Measurements from ENCODE around the gene EPM2A.
"Not testable (repeated sequence)": the region's sequence is repeated elsewhere in the genome, so short reads cannot be mapped to it uniquely, and the experiment has no call there.

The EPM2A gene

DNA sequence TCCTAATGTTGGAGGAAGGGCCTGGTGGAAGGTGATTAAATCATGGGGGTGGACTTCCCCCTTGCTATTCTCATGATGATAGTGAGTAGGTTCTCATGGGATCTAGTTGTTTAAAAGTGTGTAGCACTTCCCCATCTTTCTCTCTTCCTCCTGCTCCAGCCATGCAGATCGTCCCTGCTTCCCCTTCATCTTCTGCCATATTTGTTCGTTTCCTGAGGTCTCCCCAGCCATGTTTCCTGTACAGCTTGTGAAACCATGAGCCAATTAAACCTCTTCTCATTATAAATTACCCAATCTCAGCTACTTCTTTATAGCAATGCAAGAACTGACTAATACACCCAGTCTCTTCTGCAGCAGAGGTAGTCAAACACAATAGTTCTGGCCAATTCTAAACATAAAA, 5.4 kb downstream of the EPM2A start:
- no peak for DNase-seq (ENCODE audit: low spot score)

DNA sequence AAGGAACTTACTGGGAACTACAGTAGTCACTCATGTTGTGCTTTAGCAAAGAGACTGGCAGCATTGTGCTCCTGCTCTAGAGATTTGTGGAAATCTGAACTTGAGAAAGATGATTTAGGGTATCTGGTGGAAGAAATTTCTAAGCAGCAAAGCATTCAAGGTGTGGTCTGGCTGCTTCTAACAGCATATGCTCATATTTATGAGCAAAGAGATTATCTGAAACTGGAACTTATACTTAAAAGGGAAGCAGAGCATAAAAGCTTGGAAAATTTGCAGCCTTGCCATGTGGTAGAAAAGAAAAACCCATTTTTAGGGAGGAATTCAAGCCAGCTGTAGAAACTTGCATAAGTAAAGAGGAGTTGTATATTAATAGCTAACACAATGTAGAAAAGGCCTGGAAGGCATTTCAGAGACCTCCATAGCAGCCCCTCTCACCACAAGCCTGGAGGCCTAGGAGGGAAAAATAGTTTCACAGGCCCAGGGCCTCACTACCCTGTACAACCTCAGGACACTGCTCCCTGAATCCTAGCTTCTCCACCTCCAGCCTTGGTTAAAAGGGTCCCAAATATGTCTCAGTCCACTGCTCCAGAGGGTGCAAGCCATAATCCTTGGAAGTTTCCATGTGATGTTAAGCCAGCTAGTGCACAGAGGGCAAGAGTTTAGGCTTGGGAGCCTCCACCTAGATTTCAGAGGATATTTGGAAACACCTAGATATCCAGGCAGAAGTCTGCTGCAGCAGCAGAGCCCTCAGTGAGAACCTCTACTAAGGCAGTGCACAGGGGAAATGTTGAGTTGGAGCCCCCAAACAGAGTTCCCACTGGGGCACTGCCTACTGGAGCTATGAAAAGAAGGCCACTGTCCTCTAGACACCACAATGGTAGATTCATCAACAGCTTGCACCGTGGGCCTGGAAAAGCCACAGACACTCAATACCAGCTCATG, 6.6 kb downstream of the EPM2A start:
- DNase-seq (ENCODE audit: low spot score), result no peak

DNA sequence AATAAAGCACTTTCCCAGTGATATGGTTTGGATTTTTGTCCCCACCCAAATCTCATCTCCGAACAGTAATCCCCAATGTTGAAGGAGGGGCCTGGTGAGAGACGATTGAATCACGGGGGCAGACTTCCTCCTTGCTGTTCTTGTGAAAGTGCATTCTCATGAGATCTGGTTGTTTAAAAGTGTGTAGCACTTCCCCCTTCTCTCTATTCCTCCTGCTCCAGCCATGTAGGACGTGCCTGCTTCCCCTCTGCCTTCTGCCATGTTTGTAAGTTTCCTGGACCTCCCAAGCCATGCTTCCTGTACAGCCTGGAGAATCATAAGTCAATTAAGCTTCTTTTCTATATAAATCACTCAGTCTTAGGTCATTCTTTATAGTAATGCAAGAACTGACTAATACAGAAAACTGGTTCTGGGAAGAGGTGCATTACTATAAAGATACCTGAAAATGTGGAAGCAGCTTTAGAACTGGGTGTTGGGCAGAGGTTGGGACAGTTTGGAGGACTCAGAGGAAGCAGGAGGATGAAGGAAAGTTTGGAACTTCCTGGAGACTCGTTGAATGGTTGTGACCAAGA, 7.4 kb downstream of the EPM2A start:
- no peak for DNase-seq (ENCODE audit: low spot score)

DNA sequence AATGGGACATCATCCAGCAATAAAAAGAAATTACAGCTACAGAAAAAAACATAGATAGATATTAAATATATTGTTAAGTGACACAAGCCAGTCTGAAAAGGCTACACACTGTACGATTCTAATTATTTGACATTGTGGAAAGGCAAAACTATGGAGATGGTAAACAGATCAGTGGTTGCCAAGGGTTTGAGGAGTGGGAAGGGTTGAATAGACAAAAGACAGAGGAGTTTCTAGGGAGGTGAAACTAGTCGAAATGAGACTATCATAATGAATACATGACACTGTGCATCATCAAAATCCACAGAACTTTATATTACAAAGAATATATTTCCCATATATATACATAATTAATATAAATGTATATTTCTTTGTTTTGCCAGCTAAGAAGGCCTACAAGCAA, 9.8 kb downstream of the EPM2A start:
- no peak for DNase-seq (ENCODE audit: low spot score)

DNA sequence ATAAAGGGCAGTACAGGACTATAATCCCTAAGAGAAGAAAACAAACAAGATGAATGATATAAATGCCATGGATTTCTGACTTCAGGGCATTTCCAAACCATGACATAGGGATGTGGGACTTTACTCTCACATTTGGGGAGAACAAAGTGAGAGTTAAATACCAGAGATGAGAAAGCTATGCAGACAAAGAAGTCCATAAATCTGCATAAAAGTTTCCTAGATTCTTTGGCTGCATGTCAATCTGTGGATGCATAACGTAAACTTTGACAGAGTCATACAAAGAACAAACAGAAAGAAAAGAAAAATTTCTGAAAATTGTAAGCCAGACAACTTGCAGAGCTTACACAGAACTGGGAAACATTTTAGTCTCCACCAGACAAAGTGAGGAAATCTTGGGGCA, 11.7 kb downstream of the EPM2A start:
- no peak for DNase-seq (ENCODE audit: low spot score)

DNA sequence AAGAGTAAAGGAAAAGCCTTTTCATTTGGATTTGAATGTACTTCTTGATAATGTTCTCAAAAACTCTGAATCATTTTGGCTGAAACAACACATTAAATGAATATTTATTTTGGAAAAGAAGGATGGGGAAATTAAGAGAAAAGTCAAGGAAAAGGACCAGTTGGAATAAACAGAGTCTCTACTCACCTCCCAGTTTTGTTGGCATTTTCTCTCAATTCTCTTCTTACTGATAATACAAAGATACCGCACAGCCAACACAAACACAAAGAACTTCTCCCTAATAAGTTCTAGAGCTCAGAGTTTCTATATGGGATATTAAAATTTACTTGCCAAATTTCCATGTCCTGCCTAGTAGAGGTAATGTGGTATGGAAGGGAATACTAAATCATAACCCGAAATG, 13.1 kb downstream of the EPM2A start:
- no peak for DNase-seq (ENCODE audit: low spot score)

DNA sequence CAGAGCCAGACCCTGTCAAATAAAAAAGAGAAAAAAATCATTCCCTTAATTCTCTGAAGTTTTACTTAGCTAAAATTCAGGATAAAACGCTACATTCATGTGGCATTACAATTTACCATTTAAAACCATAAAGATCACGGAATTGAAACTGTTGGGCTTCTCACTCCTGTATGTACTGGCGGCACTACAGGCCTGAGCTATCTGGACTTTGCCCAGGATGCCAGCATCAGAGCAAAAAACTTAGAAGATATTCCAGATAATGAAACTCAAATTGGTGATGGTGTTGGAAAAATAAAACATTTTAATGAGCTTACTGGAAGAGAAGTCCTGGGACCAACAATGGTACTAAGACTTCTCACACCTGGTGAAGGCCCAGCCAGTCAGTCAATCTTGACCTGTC, 14.2 kb downstream of the EPM2A start:
- no peak for DNase-seq (ENCODE audit: low spot score)

DNA sequence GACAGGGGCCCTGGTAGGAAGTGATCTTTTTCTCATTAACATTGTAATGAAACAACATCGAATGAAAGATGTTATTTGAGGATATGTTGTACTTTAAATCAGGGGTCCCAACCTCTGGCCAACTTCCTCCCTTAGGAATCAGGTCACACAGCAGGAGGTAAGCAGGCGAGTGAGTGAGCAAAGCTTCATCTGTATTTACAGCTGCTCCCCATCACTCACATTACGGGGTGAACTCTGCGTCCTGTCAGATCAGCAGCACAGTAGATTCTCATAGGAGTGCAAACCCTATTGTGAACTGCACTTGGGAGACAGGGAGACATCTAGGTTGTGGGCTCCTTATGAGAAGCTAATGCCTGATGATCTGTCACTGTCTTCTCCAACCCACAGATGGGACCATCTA, 19.9 kb downstream of the EPM2A start:
- no peak for DNase-seq (ENCODE audit: low spot score)

DNA sequence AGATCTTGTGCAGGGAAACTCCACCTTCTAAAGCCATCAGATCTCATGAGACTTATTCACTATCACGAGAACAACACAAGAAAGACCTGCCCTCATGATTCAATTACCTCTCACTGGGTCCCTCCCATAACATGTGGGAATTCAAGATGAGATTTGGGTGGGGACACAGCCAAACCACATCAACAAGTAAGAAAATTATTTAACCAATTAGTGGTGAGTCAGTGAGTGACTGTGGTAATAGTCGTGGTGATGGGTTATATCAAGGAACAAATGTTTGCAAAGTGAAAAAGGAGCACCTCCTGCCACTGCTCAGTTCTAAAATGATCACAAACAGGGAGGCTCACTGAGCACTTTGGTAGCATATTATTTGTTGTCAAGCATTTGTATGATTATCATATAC, 20.6 kb downstream of the EPM2A start:
- DNase-seq (ENCODE audit: low spot score), result no peak

DNA sequence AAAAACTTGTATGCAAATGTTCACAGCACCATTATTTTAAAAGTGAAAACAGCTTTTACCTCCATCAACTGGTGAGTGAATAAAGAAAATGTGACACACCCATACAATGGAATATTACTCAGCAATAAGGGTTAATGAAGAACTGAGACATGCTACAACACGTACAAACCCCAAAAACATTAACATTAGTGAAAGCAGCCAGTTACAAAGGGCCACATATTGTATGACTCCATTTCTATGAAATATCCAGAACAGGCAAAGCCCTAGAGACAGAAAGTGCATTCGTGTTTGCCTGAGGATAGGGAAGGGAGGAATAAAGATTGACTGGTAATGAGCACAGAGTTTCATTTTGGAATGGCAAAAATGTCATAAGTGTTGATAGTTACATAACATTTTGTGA, 21.5 kb downstream of the EPM2A start:
- no peak for DNase-seq (ENCODE audit: low spot score)

DNA sequence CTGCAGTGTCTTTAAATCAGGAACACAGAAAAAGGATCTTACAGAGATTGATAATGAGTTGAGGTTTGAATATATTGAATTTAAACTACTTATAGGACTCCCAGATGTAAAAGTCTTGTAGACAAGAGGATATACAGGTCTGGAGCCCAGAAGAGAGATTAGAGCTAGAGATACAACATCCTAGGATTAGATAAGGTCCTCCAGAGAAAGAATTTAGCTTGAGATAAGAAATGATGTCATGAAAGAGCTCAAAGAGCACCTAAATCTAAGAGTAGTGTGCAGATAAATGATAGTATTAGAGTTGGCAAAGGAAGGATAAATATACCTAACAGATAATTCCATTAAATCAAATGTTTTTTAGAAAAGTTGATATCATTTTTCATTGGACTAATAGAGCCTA, 23.9 kb downstream of the EPM2A start:
- DNase-seq (ENCODE audit: low spot score), result no peak

DNA sequence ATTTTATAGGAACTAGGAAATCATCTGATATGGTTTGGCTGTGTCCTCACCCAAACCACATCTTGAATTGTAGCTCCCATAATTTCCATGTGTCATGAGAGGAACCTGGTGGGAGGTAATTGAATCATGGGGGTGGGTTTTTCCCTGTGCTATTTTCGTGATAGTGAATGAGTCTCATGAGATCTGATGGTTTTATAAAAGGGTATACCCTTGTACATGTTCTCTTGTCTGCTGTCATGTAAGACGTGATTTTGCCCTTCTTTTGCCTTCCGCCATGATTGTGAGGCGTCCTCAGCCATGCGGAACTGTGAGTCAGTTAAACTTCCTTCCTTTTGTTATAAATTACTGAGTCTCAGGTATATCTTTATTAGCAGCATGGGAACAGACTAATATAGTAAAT, 27.9 kb downstream of the EPM2A start:
- no peak for DNase-seq (ENCODE audit: low spot score)

DNA sequence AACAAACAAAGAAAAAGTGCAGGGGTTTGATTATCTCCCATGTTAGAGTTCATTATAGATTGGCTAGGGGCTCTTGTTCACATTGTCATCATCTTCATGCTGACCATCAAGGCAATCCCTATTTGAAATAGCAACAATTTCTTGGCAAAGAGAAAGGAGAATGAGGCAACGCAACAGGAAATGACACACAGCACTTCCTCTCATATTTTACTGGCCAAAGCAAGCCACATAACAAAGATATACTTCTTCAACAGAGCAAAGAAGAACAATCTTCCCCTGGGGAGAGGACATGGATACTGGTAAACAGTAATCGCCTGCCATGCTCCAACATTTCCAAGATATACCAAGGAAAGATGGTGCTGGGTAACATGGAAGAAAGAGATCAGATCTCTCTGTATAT, 29.8 kb downstream of the EPM2A start:
- DNase-seq (ENCODE audit: low spot score), result no peak

DNA sequence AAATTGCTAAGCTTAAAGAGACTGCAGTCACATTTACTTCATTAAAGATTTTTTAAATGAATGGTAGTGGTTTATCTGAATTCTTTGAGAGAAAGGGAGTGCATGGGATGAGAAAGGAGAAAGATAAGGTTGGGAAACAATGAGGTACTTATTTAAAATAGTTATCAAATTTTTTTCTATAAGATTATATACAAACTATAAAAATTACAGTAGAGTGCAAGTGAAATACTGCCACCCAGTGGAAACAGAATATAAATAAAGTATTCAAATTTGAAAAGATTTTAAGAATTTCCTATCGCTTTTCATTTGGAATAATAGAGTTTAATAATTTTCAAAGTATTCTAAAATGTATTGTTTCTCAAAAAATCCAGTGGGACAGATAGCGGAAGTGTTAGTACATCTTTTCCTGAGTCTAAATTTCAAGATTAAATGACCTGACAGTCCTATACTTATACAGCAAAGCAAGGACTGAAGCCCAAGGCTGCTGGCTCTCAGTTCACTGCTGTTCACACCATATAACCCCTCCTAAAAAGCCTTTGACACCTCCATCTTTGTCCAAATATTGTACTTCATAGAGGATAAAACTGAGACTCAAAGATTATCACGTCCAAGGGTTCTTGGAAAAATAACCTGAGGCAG, 31.1 kb downstream of the EPM2A start:
- no peak for DNase-seq (ENCODE audit: low spot score)

DNA sequence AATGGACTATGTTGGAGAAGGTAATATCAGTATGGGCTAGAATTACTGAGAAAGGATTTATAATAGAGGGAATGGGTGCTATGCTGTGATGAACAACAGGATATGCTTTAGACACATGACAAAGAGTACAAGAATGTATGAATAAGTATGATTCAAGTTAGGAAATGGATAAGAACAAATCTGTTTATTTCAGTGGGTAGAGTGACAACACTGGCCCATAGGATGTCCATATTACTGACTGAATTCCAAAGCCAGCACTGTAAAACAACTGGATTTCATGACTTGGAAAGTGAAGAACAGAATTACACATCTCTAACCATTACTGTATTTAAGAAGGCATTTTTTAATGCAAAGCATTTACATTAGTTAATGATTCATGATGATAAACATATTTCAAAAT, 35.9 kb downstream of the EPM2A start:
- no peak for DNase-seq (ENCODE audit: low spot score)

DNA sequence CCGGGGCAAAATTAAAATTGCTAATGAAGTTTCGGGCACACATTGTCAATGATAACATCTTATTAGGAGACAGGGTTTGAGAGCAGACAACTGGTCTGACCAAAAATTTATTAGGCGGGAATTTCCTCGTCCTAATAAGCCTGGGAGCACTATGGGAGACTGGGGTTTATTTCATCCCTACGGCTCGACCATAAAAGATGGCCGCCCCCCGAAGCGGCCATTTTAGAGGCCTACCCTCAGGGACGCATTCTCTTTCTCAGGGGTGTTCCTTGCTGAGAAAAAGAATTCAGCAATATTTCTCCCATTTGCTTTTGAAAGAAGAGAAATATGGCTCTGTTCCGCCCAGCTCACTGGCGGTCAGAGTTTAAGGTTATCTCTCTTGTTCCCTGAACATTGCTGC, 37.9 kb downstream of the EPM2A start:
- DNase-seq (ENCODE audit: low spot score), result not testable (repeated sequence)

DNA sequence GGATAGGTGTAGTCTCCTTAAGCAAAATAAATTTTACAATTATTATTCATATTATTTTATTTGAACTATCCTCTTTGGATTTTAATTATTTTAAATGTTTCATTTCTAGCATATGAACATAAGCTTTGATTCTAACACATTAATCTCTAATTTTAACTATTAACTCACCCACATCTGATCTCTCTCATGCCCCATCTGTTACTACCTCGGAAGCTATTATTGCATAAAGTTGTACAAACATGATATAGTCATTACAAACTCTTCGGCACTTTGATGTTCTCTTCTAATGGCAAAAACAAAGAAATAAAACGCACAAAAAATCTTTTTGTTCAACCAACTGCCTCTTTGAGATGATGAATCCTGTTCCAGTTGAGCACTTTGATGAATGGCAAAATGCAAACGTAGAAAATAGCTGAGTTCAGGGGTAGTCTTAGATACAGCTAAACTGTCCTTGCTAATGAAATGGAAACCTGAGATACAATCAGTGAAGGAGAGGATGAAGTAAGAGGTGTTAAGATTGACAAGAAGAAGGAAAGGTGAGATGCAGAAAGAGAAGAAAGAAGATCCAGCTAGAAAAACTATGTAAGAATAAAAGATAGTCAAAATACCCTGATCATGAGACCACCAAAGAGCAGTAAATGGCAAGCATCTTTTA, 41.1 kb downstream of the EPM2A start:
- DNase-seq (ENCODE audit: low spot score), result no peak

DNA sequence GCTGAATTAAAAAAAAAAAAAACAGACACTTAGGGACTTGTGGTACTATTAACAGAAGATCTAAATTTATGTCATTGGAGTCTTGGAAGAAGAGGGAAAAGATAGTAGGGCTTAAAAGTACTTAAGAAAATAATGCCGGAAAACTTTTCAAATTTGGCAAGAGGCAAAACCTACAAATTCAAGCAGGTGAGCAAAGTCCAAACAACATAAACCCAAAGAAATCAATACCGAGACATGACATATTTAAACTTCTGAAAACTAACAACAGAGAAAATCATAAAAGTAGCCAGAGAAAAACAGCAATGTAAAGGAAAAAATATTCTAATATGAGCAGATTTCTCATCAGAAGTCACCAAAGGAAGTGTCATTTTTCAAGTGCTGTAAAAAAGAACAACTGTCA, 44.4 kb downstream of the EPM2A start:
- DNase-seq (ENCODE audit: low spot score), result no peak

DNA sequence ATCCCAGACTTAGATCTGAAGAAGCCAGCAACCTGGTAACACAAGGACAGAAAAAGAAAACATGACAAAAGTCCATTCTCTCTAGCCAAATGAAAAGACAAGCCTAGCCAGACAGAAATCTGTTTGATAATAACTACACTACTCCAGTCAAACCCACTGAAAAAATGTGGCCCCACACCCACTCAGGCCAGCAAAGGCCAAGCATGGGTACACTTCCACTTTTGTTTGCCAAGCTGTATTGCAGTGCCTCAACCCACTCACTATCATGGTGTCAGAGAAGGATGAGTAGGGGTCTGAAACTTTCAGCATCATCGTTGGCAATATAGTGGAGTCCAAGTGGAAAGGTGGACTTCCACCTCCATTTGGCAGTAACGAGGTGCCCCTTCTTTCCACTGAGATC, 45.8 kb downstream of the EPM2A start:
- DNase-seq (ENCODE audit: low spot score), result no peak

DNA sequence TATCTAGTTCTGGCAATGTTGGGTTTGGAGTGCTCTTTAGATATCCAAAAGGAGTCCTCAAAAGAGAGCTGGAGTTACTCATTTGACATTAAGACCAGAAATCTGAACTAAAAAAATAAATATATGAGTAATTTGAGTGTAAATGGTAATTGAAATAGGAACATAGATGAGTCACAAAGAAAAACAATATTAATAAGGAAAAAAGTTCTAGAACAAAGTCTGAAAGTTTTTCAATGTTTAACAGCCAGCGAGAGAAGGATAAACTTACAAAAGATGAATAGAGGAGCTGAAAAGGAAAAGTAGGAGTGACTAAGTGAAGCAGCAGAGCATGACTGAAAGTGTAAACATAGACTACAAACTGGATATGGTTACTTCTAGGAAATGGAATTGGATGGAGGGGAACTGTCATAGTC, 46.8 kb downstream of the EPM2A start:
- DNase-seq (ENCODE audit: low spot score), result no peak

DNA sequence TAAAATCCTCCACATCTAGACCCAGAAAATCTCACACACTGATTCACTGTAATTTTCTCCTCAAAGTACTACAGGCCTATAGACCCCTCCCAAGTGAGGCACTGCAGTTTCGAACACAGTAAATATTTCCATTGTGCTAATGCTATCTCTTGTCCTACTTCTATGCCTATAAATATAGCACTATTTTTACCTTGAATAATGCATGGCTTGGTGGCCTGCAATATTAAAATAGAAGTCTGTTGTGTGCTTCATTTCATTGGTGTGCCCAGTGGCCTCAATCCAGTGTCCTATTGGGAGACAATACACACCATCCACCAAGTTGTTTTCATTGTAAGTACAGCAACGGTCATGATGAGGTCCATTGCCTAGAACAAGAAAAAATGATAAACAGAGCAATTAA, 49.4 kb downstream of the EPM2A start:
- no peak for DNase-seq (ENCODE audit: low spot score)

DNA sequence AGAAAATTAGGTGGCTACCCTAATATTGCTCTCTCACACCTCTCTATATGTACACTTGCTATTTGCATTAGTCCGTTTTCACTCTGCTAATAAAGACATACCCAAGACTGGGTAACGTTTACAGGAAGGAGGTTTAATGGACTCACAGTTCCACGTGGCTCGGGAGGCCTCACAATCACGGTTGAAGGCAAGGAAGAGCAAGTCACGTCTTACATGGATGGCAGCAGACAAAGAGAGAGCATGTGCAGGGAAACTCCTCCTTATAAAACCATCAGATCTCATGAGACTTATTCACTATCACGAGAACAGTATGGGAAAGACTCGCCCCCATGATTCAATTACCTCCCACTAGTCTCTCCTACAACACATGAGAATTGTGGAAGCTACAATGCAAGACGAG, 53.4 kb downstream of the EPM2A start:
- DNase-seq (ENCODE audit: low spot score), result no peak

DNA sequence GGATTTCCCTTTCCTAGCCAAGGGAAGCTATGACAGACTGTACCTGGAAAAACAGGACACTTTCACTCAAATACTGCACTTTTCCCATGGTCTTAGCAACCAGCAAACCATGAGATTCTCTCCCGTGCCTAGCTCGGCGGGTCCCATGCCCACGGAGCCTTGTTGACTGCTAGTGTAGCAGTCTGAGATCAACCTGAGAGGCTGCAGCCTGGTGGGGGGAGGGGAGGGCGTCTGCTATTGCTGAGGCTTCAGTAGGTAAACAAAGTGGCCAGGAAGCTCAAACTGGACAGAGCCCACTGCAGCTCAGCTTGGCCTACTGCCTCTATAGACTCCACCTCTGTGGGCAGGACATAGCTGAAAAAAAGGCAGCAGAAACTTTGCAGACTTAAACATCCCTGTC, 61.8 kb downstream of the EPM2A start:
- no peak for DNase-seq (ENCODE audit: low spot score)

All from HuH-7 (cell line).